Caki2 (cell line): ENCODE results near the gene SGTA. TPM values are rescaled to one million over a fixed set of nuclear protein-coding genes. Genes with fewer than 3 reads are reported as not detected.
"Not testable (repeated sequence)": the region's sequence is repeated elsewhere in the genome, so short reads cannot be mapped to it uniquely, and the experiment has no call there.

Experiments
- DNase-seq: peaks from one replicate; pipeline ENCODE4 v3.0.0-alpha.2; 2015; ENCODE audit warnings: low read depth
- in situ Hi-C: cut with HindIII; loops from 2 replicates; pipeline ENCODE4 v1.10.0; 2016; ENCODE audit warnings: low sequenced_read_pairs, low pct_unique_long_range_greater_than_20kb, mixed read lengths
- total RNA-seq: library from RNA; depleted of rRNA; stranded (reverse); fragments of >200 nt; shearing (Covaris generic); gene quantifications from 2 replicates; pipeline ENCODE4 v1.2.3, GENCODE V29; 2014; ENCODE audit warnings: low replicate concordance

The SGTA gene
- total RNA-seq, 1 experiment from 2014 or later: 62.5 TPM

DNA sequence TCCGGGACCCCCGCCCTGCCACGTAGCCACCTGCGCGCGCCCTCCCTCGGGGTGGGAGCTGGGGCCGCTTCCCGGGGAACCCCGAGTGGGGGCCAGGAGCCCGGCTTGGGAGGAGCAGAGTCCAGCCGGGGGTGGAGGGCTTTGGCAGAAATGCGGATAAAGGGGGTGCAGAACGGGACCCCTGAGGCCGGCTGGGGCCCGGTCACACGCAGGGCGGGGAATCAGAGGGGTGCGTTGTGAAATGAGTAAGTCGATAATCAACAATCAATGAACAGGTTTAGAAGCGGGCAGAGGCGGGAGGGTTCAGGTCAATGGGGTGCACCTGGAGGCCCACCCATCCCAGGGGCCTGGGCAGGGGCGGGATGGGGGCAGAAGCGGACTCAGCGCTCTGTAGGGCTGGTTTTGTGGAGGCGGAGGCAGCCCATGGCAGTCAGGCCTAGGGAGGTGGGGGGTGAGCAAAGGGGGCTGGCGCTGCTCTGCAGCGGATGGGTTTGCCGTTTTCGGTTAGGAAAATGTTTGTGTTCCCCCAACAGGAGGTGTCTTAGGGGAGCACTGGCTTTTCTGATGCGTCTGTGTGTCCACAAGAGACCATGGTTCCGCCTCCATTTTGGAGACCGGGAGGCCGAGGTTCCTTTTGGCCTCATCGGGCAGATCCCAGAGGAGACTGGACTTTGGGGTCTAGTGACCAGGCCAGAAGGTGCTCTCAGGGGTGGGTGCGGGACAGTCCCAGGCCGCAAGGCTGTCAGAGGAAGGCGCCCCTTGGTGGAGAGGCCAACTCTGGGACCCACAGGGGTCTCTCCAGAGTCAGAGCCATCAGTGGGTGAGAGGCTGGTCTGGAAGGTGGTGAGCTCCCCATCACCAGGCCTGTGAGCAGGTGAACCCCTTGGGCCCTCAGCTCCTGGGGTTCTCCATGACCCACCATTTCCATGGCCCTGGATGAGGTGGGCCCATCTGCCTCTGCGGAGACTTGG, 61.2 kb downstream of the SGTA start:
- in situ Hi-C loops: no loop called here
- no peak for DNase-seq

DNA sequence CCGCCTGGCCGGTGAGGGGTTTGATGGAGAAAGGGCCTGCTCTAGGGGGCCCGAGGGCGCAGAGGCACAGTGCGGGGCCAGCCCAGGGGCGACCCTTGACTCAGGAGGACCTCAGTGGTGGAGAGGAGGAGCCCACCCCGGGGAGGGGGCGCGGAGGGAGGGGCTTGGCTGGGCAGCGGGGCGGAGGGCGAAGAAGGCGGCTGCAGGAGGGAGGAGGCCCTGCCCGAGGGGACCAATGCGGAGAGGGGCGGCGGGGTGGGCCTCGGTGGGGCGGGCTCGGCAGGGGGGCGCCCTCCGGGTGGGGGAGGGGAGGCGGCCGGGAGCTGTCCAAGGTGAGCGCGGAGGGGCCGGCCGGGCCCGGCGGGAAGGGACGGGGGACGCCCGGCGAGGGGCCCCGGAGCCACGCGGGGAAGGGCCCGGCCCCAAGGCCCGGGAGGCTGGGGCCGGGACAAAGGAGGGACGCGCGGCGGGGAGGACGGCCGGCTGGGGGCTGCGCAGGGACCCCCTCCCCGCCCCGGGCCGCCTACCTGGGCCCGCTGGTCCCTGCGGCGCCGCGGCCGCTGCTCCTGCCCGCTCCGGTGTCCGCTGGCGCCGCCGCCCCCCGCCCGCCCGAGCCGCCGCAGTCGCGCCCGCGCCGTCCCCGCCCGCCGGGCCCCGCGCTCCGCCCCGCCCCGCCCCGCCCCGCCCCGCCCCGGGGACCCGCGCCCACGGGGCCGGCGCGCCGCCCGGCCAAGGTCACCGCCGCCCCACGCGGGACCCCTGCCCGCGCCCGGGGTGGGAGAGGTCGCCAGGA, 62.1 kb downstream of the SGTA start, which contains the start of gene DIRAS1:
TSS of gene DIRAS1 (minus strand) at position 596 of the 793 bp plus-strand sequence. CDS start 3,566 bp downstream, outside the sequence.
- in situ Hi-C loops: no loop called here
- no peak for DNase-seq

DNA sequence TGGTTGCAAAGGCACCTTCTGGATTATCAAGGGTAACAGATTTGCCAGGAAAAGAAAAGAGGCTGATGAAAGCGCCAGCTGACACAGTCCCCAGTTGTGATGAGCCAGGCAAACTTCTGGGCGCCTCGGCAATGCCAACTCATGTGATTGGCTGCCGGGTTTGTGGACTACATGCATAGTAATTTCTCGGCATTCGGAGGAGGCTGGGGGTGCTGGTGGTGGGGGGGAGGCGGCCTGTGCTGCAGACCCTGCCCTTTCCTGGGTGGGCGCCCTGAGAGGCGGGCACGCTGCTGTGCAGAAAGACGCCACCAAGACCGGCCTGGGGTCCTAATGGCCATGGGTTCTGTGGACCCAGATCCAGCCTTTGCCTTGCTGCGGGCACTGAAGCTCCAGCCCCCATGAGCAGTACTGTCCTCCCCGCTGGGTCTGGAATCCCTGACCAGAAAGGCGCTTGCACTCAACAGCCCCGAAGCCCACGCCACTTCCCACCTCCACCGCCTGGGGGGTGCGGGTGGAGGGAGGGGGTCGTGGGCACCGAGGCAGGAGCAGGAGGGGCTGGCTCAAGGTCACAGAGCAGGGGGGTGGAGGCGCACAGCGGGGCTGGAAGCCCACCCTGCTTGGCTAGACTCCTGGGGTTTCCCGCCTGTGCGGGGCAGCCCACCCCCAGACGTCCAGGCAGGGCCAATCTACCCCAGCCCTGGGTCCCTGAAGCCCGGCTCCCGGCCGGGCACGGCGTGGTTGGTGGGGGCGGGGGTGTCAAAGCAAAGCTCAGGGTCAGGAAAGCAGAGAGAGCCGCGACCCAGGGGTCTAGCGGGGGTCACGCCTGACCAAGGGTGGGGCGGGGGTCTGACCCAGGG, 62.9 kb downstream of the SGTA start:
- DNase-seq: no peak
- in situ Hi-C loops: no loop called here

DNA sequence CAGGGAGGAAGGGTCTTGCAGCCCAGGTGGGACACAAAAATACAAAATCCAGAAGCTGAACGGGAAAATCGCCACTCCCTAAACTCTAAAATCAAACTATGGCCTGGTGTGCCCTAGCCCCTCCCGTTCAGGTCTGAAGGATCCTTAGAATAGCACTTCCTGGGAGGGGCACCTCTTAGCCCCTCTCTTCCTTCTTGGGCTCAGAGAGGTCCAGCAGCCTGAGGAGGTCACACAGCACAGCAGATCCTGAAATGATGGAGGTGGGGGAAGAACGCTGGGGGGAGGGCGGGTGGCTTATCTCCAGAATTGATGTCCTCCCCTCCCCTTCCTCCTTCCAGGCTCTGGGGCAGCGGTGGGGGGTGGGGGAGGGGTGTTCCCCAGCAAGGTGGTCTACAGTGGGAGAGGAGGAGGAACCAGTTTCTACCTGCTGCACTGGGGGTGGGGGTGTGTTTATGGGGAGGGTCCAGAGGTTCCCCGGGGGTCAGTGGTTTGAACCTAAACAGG, 63.8 kb downstream of the SGTA start:
- in situ Hi-C loops: no loop called here
- no peak for DNase-seq

DNA sequence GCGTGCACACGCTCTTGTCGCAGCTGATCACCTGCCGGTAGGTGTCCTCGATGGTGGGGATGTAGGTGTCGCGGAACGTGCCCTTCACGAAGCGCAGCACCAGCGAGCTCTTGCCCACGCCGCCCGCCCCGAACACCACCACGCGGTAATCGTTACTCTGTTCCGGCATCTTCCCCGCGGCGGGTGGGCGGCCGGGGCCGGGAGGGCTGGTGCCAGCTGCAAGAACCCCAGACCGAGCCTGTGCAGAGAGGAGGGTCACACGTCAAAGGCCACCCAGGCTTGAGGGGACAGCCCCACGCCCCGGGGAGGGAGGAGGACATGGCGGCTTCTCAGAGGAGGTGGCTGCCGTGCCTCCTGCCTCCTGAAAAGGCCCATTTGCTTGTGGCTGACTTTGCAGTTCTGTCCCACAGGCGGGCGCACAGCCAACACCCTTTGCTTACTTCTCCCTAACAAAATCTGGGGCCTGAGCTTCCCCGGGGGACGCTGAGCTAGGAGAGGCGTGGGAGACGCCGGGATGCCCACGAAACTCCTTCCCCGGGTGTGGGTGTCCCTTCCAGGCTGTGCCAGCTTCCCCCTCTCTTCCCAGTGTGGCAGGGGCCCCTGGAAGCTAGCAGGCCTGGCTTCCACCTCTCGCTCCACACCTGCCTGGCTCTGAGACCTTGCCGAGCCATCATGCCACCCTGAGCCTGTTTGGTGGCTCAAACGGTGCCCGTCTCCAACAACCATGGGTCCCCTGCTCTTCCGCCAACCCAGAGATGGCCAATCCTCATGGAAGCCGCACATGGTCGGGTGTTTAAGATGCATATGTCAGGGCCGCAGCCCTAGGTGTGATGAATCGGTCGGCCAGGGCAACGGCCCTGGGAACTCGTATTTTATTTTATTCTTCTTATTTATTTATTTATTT, 65.2 kb downstream of the SGTA start:
- DNase-seq: no peak
- in situ Hi-C loops: no loop called here

DNA sequence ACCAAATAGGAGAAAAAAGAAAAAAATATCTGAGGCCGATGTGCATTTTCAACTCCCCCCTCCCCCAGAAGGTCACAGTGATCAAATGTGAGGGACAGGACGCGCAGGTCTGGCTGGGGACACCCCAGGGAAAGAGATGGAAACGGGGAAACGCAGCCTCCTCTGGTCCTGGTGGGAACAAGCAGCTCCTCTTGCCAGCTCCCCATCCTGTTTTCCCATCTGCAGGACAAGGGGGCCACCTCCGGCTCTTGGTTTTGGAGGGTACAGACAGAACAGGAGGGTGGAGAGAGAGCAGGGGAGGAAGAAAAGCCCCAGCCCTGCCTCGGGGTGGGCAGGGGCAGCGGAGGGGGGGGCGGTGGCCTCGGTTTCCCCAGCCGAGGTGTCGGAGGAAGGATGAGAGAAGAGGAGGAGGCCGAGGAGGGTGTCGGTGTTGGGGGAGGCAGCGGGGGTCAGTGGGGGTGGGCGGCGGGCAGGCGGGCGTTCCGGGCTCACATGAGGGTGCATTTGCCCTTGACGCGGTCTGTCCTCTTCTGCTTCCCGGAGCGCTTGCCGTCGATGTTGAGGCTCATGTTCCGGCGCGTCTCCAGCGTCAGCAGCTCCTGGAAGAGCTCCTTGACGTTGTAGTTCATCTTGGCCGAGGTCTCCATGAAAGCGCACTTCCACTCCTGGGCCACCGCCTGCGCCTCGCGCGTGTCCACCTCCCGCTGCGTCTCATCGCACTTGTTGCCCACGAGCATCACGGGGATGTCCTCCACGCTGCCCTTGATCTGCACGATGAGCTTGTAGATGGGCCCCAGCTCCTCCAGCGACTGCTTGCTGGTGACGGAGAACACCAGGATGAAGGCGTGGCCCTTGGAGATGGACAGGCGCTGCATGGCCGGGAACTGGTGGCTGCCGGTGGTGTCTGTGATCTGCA, 66.1 kb downstream of the SGTA start:
- in situ Hi-C loops: no loop called here
- no peak for DNase-seq

DNA sequence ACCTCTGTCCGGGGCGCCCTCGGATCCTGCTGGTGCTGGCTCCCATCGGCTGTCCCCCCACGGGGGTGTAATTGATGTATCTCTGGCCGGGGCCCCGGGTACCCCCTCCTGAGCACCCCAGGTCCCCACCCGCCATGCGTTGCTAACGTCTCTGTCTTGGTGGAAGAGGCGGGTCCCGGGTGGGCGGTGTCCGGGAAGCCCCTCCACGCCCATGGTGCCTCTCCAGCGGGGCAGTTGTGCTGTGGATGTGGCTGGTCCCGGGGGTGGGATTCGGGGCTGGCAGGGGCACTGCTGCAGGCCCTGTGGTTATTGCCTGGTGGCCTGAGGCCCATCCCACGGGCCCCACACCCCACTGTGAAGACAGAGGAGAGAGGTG, 66.8 kb downstream of the SGTA start:
- in situ Hi-C loops: no loop called here
- no peak for DNase-seq

DNA sequence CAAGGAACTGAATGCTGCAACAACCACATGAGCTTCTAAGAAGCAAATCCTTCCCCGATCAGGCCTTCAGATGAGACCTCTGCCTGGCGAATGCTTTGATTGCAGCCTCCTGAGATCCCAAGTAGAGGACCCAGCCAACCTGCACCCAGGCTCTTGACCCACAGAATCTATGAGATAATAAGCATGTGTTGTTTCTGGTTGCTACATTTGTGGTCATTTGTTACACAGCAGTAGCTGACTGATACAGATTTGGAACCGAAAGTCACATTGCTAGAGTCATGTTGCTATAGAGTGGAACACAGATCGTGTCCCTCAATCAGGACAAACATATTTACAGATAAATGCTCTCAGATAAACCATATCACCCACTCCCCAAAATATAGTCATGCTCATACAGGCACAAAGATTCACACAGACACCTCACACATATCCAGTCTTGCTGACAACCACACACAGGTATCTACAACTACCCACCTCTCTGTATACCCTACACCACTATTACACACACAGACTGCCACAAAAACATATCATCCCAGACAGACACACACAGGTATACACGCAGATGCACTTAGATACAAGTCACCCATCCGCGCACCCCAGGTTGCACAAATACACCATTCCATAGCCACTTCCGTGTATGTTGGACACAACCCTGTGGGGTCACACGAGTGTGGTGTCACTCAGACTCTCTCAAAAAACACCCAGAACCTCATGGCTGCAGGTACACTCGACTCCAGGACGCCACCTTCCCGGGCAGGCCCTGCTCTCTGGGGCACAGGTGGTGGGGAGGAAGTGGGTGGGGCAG, 67.4 kb downstream of the SGTA start:
- in situ Hi-C loops: no loop called here
- DNase-seq: no peak

DNA sequence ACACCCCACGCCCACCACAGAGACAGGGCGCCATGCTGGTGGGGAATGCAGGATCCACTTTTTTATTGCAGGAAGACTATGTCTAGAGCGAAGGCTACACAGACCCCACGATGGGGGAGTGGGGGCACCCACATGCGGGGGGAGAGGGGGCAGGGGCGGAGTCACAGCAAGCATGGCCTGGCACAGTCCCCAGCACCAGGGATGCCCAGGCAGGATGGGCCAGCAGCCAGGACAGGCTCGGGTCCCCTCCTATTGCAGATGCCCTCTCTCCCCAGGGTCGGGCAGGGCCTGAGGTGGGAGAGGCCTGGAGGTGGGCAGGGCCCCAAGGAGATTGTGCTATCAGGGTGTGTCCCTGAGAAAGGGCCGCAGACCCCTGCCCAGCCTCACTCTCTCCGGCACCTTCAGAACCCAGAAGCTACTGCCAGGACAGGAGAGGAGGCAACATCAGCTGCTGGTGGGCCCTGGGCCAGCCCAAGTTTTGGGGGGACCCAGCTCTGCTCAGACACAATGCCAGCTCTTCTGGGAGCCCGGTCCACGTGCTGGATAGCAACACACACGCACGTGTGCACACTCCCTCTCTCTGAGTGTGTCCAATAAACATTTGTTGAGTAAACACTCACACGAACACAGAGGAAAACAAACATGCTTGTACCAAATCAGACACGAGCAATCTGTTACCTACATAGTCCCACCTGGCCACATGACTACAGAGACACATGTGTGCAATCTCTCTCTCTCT, 68.4 kb downstream of the SGTA start:
- no peak for DNase-seq
- in situ Hi-C loops: no loop called here

DNA sequence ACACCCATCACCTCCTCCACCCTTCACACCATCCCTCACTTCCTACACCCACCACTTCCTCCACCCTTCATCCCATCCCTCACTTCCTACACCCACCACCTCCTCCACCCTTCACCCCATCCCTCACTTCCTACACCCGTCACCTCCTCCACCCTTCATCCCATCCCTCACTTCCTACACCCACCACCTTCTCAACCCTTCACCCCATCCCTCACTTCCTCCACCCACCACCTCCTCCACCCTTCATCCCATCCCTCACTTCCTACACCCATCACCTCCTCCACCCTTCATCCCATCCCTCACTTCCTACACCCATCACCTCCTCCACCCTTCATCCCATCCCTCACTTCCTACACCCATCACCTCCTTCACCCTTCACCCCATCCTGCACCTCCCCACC, 69.0 kb downstream of the SGTA start:
- in situ Hi-C loops, DNase-seq: not testable (repeated sequence)

DNA sequence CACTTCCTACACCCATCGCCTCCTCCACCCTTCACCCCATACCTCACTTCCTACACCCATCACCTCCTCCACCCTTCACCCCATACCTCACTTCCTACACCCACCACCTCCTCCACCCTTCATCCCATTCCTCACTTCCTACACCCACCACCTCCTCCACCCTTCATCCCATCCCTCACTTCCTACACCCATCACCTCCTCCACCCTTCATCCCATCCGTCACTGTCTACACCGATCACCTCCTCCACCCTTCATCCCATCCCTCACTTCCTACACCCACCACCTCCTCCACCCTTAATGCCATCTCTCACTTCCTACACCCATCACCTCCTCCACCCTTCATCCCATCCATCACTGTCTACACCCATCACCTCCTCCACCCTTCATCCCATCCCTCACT, 69.9 kb downstream of the SGTA start:
- DNase-seq, in situ Hi-C loops: not testable (repeated sequence)

DNA sequence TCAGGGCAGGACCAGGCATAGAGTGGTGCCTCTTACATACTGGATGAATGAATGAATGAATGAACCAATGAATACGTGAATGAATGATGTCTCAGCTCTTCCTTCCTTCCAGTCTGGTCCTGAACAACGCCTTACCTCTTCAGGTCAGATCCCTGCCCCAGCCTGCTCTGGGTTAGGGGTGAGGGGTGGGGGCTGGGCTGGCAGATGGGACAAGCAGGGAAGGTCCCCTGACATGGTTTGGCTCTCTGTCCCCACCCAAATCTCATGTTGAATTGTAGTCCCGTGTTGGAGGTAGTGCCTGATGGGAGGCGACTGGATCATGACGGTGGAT, 71.2 kb downstream of the SGTA start:
- in situ Hi-C loops: no loop called here
- DNase-seq: no peak

DNA sequence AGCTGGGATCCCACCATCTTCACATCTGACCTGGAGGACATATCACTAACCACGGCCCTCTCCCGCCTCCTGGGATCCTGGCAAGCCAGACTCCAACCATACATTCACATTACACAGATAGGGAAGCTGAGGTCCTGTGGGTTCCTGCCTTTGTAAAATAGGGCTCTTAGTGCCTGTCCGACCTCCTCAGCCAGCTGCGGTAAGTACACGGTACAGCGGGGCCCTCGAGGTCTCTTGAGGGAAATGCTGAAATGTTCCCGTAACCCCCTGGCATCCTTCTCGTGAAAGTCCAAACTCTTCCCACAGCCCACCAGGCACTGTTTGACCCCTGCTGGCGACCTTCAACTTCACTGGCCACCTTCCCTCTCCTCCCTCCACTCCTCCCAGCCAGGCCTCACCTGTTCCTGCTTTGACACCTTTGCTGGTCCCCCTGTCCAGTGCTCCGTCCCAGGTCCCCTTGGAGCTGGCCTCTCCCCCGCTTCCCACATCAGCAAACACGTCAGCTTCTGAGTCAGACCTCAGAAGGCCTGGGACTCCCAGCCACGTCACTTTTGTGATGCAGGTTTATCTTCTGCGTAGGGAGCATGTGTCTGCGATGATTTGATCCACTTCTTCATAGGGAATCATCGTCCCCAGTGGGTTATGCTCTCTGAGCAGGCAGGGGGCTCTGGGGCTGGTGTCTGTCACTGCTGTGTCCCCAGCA, 71.8 kb downstream of the SGTA start:
- no peak for DNase-seq
- in situ Hi-C loops: no loop called here

DNA sequence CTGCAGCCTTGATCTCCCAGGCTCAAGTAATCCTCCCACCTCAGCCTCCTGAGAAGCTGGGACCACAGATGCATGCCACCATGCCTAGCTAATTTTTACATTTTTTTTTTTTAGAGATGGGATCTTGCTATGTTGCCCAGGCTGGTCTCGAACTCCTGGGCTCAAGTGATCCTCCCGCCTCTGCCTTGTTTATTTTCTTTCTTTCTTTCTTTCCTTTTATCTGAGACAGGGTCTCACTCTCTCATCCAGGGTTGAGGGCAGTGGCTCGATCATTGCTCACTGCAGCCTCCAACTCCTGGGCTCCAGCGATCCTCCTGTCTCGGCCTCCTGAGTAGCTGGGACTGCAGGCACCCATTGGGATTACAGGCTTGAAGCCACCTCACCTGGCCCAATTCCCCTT, 76.8 kb downstream of the SGTA start:
- in situ Hi-C loops: no loop called here
- DNase-seq: no peak
